Endothelial cell of hepatic sinusoid (primary cell): Measurements from ENCODE around the gene ASPRV1.

Experiments used
- in situ Hi-C: cut with HindIII; loops from 2 replicates; pipeline ENCODE4 v1.10.0; 2017; ENCODE audit warnings: low sequenced_read_pairs

ASPRV1 gene

GRCh38 chr2:69961496-69961895 lies at the start of gene ASPRV1:
Gene ASPRV1, minus strand, starts transcription at chr2:69961631. Its CDS starts 195 bp downstream, at chr2:69961436.
- in situ Hi-C loops = no loop called here

GRCh38 chr2:70010576-70011111 lies 49.2 kb upstream of the ASPRV1 start:
- in situ Hi-C loops = no loop called here

GRCh38 chr2:70009762-70010575 lies 48.5 kb upstream of the ASPRV1 start:
- in situ Hi-C loops = loop anchor here (5.0 to 10.0 kb wide), 2 partner anchors 55 to 73 kb away; no protein-coding TSS in a partner anchor

DNA sequence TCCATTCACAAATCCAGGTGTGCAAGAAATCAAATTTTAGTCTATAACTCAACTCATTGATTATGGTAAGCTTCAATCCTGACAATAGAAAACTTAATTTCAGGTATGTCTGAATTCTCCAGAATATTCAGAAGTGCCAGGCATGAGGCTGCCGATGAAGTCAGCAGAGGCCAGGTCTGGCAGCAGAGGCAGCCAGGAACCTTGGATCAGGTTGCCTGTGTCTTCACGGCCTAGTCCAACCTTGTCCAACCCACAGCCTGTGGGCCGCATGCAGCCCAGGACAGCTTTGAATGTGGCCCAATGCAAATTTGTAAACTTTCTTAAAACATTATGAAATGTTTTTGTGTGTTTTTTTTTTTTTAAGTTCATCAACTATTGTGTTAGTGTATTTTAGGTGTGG lies 46.9 kb upstream of the ASPRV1 start:
- in situ Hi-C loops = loop anchor here (5.0 to 10.0 kb wide), 2 partner anchors 57 to 71 kb away; no protein-coding TSS in a partner anchor

DNA sequence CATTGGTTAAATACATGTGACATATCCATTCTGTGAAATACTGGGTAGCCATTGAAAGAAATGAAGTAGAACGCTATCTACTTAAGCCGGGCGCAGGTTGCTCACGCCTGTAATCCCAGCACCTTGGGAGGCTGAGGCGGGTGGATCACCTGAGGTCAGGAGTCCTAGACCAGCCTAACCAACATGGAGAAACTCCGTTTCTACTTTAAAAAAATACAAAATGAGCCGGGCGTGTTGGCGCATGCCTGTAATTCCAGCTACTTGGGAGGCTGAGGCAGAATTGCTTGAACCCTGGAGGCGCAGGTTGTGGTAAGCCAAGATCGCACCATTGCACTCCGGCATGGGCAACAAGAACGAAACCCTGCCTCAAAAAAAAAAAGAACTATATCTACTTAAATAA lies 45.7 kb upstream of the ASPRV1 start:
- in situ Hi-C loops = loop anchor here (5.0 to 10.0 kb wide), 2 partner anchors 58 to 70 kb away; no protein-coding TSS in a partner anchor

GRCh38 chr2:70006447-70006784 lies 45.0 kb upstream of the ASPRV1 start:
- in situ Hi-C loops = loop anchor here (5.0 to 10.0 kb wide), 2 partner anchors 58 to 69 kb away; no protein-coding TSS in a partner anchor

GRCh38 chr2:70005752-70006446 lies 44.5 kb upstream of the ASPRV1 start:
- in situ Hi-C loops = loop anchor here (5.0 to 10.0 kb wide), 2 partner anchors 59 to 69 kb away; no protein-coding TSS in a partner anchor

DNA sequence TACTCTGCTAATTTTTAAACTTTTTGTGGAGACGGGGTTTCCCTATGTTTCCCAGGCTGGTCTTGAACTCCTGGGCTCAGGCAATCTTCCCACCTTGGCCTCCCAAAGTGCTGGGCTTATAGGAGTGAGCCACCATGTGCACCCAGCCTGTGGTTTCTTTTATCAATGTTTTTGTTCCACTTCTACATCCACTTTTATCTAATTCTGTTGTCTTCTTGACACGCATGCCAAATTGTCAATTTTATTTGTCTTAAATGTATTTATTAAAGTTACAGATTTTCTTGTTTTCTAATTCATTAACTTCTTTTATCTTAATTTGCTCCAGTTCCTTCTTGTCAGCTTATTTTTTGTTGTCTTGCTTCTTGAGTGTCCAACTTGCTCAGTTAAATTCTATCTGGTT lies 43.8 kb upstream of the ASPRV1 start:
- in situ Hi-C loops = loop anchor here (5.0 to 10.0 kb wide), 2 partner anchors 60 to 68 kb away; no protein-coding TSS in a partner anchor

- in situ Hi-C loops = loop anchor here (10.0 kb wide), 1 partner anchor 62 kb away; no protein-coding TSS in a partner anchor
Observed at GRCh38 chr2:70003093-70003830, 41.8 kb upstream of the ASPRV1 start.

DNA sequence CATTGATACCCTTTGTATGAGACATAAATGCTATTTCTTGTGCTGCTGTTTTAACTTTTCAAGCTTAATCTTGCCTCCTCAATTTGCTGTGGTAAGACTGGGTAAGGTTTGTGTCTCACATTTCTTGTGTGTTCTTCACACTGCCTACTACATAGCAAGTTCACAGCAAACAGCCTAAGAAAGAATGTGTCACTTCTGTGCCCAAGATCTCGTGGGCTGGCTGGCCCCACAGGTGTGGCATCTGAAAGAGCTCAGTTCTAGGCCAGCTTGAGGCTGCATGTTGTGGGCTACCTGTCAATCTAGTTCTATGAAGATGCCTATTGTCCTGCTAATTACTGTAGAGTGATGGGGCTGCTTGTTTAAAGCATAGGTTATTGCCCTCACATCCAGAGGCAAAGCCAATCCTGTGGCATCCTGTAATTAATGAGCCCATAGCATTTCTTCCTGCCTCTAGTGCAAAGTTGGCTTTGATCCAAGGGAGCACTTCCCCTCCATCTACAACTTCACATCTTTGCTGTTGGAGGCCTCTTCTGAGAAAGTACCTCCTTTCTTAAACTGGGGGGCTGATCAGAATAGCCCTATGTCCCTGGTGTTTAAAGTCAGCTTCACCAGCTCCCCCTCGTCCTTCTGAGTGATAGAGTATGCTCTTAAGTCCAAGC lies 40.9 kb upstream of the ASPRV1 start:
- in situ Hi-C loops = loop anchor here (10.0 kb wide), 1 partner anchor 62 kb away; no protein-coding TSS in a partner anchor

- in situ Hi-C loops = loop anchor here (10.0 kb wide), 1 partner anchor 64 kb away; no protein-coding TSS in a partner anchor
Observed at GRCh38 chr2:70000529-70000928, 39.1 kb upstream of the ASPRV1 start.

GRCh38 chr2:69998761-69999160 lies 37.3 kb upstream of the ASPRV1 start:
- in situ Hi-C loops = no loop called here

DNA sequence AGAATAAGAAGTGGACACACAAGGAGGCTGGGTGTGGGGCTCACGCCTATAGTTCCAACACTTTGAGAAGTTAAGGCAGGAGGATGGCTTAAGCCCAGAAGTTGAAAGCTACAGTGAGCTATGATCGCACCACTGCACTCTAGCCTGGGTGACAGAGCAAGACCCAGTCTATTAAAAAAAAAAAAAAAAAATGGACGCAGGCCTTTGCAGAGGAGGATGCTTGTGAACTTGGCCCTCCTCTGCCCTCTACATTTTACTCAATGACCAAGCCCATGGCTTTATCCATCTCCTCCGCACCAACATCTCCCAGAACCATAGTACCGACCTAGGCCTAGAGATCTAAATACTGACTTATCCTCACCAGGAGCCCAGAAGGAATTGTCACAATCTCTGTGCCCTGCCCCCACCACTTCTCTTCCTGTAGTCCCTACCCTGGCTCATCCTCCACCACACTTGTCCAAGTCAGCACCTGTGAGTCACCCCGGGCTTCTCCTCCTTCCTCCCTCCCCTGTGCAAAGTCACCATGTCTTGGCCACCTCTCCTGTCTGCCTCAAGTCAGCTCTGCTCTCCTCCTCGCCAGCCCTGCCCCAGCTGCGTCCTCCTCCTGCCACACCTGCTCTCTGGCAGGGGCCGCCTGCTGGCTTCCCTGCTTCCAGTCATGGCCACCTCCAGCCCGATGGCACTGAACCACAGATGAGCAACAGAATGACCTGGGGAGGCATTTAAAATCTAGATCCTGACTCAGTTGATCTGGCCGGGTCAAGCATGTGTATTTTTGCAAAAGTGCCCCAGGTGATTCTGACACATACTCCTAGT lies 35.8 kb upstream of the ASPRV1 start:
- in situ Hi-C loops = no loop called here

DNA sequence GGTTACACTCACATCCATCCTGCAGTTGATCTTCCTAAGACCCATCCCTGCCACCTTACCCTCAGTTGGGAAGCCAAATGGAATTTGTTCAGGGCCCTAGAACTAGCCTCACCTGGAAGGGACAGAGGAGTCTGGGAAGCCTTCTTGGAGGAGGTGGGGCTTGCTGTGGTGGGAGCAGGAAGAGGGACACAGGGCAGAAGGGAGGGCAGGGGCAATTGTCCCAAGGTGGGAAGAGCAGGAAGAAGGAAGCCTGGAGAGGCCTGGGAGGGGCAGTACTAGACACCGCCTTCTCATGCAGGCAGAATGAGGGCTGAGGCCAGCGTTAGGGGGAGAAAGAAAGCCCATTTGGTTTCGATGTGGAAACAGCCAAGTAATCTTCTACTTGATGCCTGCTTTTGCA lies 34.1 kb upstream of the ASPRV1 start:
- in situ Hi-C loops = no loop called here

GRCh38 chr2:69994166-69994565 lies 32.7 kb upstream of the ASPRV1 start:
- in situ Hi-C loops = no loop called here

GRCh38 chr2:69993708-69994107 lies 32.3 kb upstream of the ASPRV1 start:
- in situ Hi-C loops = no loop called here

DNA sequence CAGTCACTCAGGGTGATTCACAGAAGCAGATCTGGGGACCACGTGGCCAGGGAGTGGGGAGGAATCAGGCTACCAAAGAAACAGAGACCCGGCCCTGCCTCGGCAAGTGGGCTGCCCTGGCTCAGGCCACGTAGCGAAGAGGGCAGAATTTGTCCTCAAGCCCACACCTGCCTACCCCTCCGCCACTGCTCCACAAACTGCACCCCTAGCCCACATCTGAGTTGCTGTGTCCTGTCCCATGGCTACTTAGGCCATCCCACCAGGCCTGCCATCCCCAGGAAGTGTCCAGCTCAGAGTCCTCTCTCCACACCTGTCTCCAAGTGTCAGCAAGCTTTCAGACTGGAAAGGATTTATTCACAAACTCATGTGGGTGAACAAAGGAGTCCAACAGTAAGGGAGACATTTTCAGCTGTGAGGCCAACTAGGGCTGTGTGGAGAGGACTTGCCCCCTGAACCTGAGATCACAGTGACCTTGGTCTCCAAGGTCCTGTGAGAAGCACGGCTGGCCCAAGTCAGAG lies 31.7 kb upstream of the ASPRV1 start:
- in situ Hi-C loops = no loop called here

DNA sequence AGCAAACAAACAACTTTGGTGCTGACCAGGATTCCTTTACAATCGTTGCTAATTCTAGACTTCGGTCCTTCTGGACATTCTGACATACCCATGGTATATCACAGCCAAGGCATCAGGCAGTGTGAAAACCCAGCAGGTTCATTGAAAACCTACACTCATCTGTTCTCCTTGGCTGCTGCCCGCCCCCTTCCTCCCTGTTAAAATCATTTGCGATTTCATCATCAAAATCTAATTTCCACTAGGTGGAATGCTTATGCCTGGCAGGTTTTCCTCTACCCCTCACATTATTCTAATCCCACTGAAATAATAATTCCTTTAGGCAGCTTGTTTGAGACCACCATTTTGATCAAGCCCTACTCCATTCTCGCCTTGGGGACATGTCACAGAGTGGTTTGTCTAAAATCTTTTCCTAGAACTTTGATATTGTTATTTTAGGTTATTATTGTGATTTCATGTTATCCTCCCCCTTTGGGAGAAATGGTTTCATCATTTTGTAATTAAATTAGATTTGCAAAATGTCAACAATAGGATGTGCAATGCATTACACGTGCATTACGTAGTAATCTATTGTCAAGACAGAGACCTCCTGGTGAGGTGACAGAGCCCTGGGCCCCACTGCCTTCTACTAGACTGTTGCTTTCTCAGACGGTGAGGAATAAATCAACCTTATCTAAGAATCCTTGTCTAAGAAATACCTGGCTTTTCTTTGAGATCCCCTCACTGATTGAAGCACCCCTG lies 31.0 kb upstream of the ASPRV1 start:
- in situ Hi-C loops = no loop called here
